Hematopoietic multipotent progenitor cell (in vitro differentiated cells): ENCODE data around the gene DOK5. TPM values are rescaled to one million over a fixed set of nuclear protein-coding genes. Genes with fewer than 3 reads are reported as not detected.

Experiments used
- DNase-seq, 3 donors: peaks; one replicate each; pipeline ENCODE4 v3.0.0-alpha.2; 2011 to 2015; ENCODE audit warnings: low read depth in 2 of 3, low spot score in 2 of 3
- total RNA-seq: library from RNA; depleted of rRNA; stranded (reverse); fragments of >200 nt; gene quantifications from one replicate; pipeline ENCODE4 v1.2.3, GENCODE V29; 2012

DOK5 gene
- total RNA-seq, 1 donor: 0.54 TPM

GRCh38 chr20:54640800-54641199, 165.4 kb downstream of the DOK5 start:
- DNase-seq: no peak

GRCh38 chr20:54642864-54643667, 167.7 kb downstream of the DOK5 start:
- no peak for DNase-seq

- DNase-seq: no peak
These were observed 168.4 kb downstream of the DOK5 start for GRCh38 chr20:54643761-54644160.

GRCh38 chr20:54645445-54646155, 170.2 kb downstream of the DOK5 start:
- DNase-seq: no peak

- no peak for DNase-seq
These were observed 170.7 kb downstream of the DOK5 start for GRCh38 chr20:54646156-54646517.

GRCh38 chr20:54648421-54649142, 173.2 kb downstream of the DOK5 start:
- DNase-seq: no peak

- DNase-seq: peak; percentile 9 to 74 (median 55)
These were observed 174.1 kb downstream of the DOK5 start for GRCh38 chr20:54649511-54649962.

GRCh38 chr20:54650052-54650719, 174.8 kb downstream of the DOK5 start:
- DNase-seq: no peak

- no peak for DNase-seq
These were observed 175.9 kb downstream of the DOK5 start for GRCh38 chr20:54651252-54651651.

- DNase-seq: peak in 1 of 3 donors; percentile 14
These were observed 179.1 kb downstream of the DOK5 start for GRCh38 chr20:54654450-54654849.

GRCh38 chr20:54657268-54657826, 182.0 kb downstream of the DOK5 start:
- DNase-seq: no peak

- DNase-seq: no peak
These were observed 183.1 kb downstream of the DOK5 start for GRCh38 chr20:54658525-54658924.

GRCh38 chr20:54661265-54661664, 185.9 kb downstream of the DOK5 start:
- no peak for DNase-seq

- no peak for DNase-seq
These were observed 186.6 kb downstream of the DOK5 start for GRCh38 chr20:54661880-54662465.

GRCh38 chr20:54665812-54666211, 190.4 kb downstream of the DOK5 start:
- no peak for DNase-seq

GRCh38 chr20:54668271-54669039, 193.1 kb downstream of the DOK5 start:
- DNase-seq: peak in 1 of 3 donors; percentile 45

GRCh38 chr20:54669040-54669363, 193.6 kb downstream of the DOK5 start:
- no peak for DNase-seq

GRCh38 chr20:54678253-54678652, 202.9 kb downstream of the DOK5 start:
- DNase-seq: no peak

GRCh38 chr20:54680439-54680838, 205.0 kb downstream of the DOK5 start:
- no peak for DNase-seq
